A673 (cell line): ENCODE measurements around the gene ITSN1. TPM values are rescaled to one million over a fixed set of nuclear protein-coding genes. Genes with fewer than 3 reads are reported as not detected.

Source experiments
- BruUV-seq: library from RNA; stranded (reverse); fragments of 400-500 nt; replicated peaks from 2 replicates; lab custom pipeline; 2021; lab: Mats Ljungman, UMichigan
- CTCF ChIA-PET: fragments of 300-600 bp; sonication (Branson Sonifier 250); formaldehyde crosslinking; loops from one replicate; lab custom pipeline; 2022; ENCODE audit warnings: antibody characterized with exemption; lab: Charles Lee
- POLR2A ChIA-PET: fragments of 300-600 bp; sonication (Branson Sonifier 250); formaldehyde crosslinking; loops from one replicate; lab custom pipeline; 2022; ENCODE audit warnings: antibody characterized with exemption; ENCODE audit not compliant: low non-redundant PET; lab: Charles Lee
- DNase-seq: peaks from one replicate; pipeline ENCODE4 v3.0.0-alpha.2; 2015; ENCODE audit warnings: low spot score
- H3K27ac ChIP-seq: fragments of 200-600 bp; sonication (generic); 2 replicates; pipeline ENCODE4 v1.5.1; 2016; ENCODE audit warnings: mixed run types, low read depth, mild to moderate bottlenecking, mixed read lengths, antibody characterized with exemption, low read length; ENCODE audit not compliant: poor library complexity, severe bottlenecking
- H3K27me3 ChIP-seq: fragments of 200-600 bp; sonication (generic); replicated peaks from 2 replicates; pipeline ENCODE4 v1.6.1; 2017; ENCODE audit warnings: mixed run types, low read depth, mild to moderate bottlenecking, mixed read lengths, antibody characterized with exemption, low read length; ENCODE audit not compliant: insufficient read depth, poor library complexity
- H3K36me3 ChIP-seq: fragments of 200-600 bp; sonication (generic); 2 replicates; pipeline ENCODE4 v1.6.1; 2016; ENCODE audit warnings: mixed run types, mild to moderate bottlenecking, mixed read lengths, antibody characterized with exemption, low read length; ENCODE audit not compliant: insufficient read depth, poor library complexity, severe bottlenecking
- H3K4me1 ChIP-seq: fragments of 200-600 bp; sonication (generic); 2 replicates; pipeline ENCODE4 v1.6.1; 2017; ENCODE audit warnings: mixed run types, mild to moderate bottlenecking, mixed read lengths, antibody characterized with exemption, low read length; ENCODE audit not compliant: insufficient read depth, poor library complexity, severe bottlenecking
- H3K4me3 ChIP-seq: fragments of 200-600 bp; sonication (generic); 2 replicates; pipeline ENCODE4 v1.5.1; 2016; ENCODE audit warnings: low read depth, mixed run types, mild to moderate bottlenecking, mixed read lengths, low read length; ENCODE audit not compliant: poor library complexity, severe bottlenecking
- H3K9me3 ChIP-seq: fragments of 200-600 bp; sonication (generic); 2 replicates; pipeline ENCODE4 v1.6.1; 2016; ENCODE audit warnings: mixed run types, low read depth, mild to moderate bottlenecking, mixed read lengths, antibody characterized with exemption, low read length; ENCODE audit not compliant: poor library complexity, severe bottlenecking
- EZH2 ChIP-seq: fragments of 200-600 bp; sonication (generic); IDR thresholded peaks from 2 replicates; pipeline ENCODE4 v1.6.1; 2017; ENCODE audit warnings: borderline replicate concordance, low read depth, mild to moderate bottlenecking, mixed read lengths, antibody characterized with exemption, low read length; ENCODE audit not compliant: poor library complexity, severe bottlenecking
- intact Hi-C: fragments of 100-400 bp; cut with micrococcal nuclease; formaldehyde crosslinking; loops from one replicate; pipeline ENCODE4 v1.10.0; 2022; ENCODE audit not compliant: unreplicated experiment
- total RNA-seq: library from RNA; stranded (reverse); gene quantifications from 2 replicates; pipeline ENCODE4 v1.2.3, GENCODE V29; 2021
- TF ChIP-seq, protein P1 (sequence below): fragments of 300-800, 200-600 bp; sonication (generic); conservative IDR thresholded peaks from 2 replicates; pipeline ENCODE4 v1.5.1; 2017; ENCODE audit warnings: low read depth, mild to moderate bottlenecking, antibody characterized with exemption, low read length, moderate library complexity, mixed read lengths

The ITSN1 gene
- total RNA-seq, 1 experiment from 2014 or later = 54.2 TPM

- H3K27me3 ChIP-seq = no peaks in the 10 kb centered on the region
- H3K4me1 ChIP-seq = peaks cover 8% of the 10 kb centered on the region
- ChIA-PET POLR2A (no interaction called here), CTCF (no interaction called here)
- no peak for TF ChIP-seq EZH2
- TF ChIP-seq, protein P1, sequence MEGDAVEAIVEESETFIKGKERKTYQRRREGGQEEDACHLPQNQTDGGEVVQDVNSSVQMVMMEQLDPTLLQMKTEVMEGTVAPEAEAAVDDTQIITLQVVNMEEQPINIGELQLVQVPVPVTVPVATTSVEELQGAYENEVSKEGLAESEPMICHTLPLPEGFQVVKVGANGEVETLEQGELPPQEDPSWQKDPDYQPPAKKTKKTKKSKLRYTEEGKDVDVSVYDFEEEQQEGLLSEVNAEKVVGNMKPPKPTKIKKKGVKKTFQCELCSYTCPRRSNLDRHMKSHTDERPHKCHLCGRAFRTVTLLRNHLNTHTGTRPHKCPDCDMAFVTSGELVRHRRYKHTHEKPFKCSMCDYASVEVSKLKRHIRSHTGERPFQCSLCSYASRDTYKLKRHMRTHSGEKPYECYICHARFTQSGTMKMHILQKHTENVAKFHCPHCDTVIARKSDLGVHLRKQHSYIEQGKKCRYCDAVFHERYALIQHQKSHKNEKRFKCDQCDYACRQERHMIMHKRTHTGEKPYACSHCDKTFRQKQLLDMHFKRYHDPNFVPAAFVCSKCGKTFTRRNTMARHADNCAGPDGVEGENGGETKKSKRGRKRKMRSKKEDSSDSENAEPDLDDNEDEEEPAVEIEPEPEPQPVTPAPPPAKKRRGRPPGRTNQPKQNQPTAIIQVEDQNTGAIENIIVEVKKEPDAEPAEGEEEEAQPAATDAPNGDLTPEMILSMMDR = no peak
- no peaks in the 10 kb centered on the region for H3K9me3 ChIP-seq
- peaks cover 7% of the 10 kb centered on the region for H3K36me3 ChIP-seq
- no peak overlapping the region for H3K4me3 ChIP-seq
- no peak overlapping the region for H3K27ac ChIP-seq
- no peak for DNase-seq
- BruUV-seq = no TSS peak
- intact Hi-C loops = no loop called here
Measured at GRCh38 chr21:33821503-33822322, 179.4 kb downstream of the ITSN1 start.

DNA sequence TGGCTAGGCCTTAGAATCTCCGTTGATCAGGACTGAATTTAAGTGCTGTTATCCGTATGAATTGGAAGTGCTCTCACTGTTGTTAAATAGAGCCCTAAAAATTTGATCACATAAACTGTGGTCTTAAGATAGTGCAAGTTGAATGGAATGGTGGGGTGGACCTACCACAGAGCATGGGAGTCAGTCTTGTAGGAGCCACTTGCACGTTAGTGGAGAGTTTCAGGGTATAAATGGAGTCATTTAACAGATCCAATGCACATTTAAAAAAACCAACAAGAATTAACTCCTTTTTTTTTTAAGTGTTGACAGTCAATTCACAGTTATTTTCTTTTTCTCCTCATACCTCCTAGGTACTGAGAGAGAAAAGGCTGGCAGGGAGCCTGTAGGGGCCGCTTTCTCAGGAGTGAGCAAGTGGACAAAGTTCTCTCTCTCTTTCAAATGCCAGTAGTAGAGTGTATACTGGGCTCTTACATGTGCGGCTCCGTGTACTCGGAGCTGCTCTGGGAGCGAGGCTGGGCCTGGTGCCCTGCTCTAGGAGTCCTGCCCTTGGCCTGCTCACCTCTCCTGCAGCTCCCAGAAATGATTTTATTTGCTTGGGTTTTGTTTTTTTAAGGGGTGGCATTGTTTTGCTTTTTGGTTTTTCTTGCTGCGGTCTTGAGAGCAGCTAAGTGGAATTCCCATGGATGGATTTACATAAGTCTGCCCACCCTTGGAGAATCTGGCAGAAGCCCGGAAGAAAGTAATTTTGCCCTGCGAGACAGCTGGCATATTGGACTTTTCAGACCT is 182.0 kb downstream of the ITSN1 start:
- H3K27me3 ChIP-seq = no peaks in the 10 kb centered on the region
- TF ChIP-seq, protein P1 = no peak
- TF ChIP-seq EZH2 = no peak
- no peaks in the 10 kb centered on the region for H3K4me1 ChIP-seq
- intact Hi-C loops = no loop called here
- CTCF ChIA-PET = no interaction called here
- peaks cover 7% of the 10 kb centered on the region for H3K36me3 ChIP-seq
- BruUV-seq = no TSS peak
- H3K9me3 ChIP-seq = no peaks in the 10 kb centered on the region
- no peak for DNase-seq
- no peak overlapping the region for H3K4me3 ChIP-seq
- POLR2A ChIA-PET = no interaction called here
- no peak overlapping the region for H3K27ac ChIP-seq

DNA sequence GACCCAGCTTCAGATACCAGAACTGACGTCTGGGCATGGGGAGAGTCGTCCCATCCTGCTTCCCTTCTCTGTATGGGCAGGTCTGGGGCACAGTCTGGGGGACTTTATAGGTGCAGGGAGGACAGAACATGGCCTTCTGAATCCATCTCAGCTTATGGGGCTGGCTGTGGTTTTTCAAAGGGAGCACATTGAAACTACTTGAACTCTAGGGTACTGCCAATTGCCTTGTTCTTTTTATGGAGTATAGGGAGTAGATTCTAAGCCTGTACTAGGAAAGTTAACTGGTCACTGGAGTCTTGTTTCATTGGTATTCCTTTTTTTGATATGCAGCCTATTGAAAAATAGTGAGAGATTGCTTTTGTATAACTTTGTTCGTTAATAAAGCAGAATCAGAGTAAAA is 183.1 kb downstream of the ITSN1 start:
- Histone ChIP-seq H3K4me1 (no peaks in the 10 kb centered on the region), H3K9me3 (no peaks in the 10 kb centered on the region), H3K27me3 (no peaks in the 10 kb centered on the region), H3K36me3 (peaks cover 7% of the 10 kb centered on the region), H3K27ac (no peak overlapping the region), H3K4me3 (no peak overlapping the region)
- no TSS peak for BruUV-seq
- TF ChIP-seq, protein P1 = no peak
- TF ChIP-seq EZH2 = no peak
- ChIA-PET POLR2A (no interaction called here), CTCF (no interaction called here)
- no peak for DNase-seq
- intact Hi-C loops = no loop called here
